OCI-LY3 (cell line): ENCODE data around the gene EDEM2.

ENCODE experiments used
- CTCF ChIP-seq: fragments of 200-600, 300-600 bp; sonication (generic); IDR thresholded peaks from 2 replicates; pipeline ENCODE4 v1.5.1; 2014; ENCODE audit warnings: antibody characterized with exemption, low read length, low read depth
- EZH2phosphoT487 ChIP-seq: fragments of 200-600 bp; shearing (Covaris generic); IDR thresholded peaks from 2 replicates; pipeline ENCODE4 v1.6.1; 2018; ENCODE audit warnings: antibody characterized with exemption, mixed run types, low read depth

GRCh38 chr20:35167787-35168186 lies 20.7 kb upstream of the EDEM2 start:
- no peak for TF ChIP-seq CTCF
- no peak for TF ChIP-seq EZH2phosphoT487
